HG03520 (cell line): ENCODE data around the gene ZCCHC7.

Source experiments
- ATAC-seq: cut with Tn5 transposase; IDR thresholded peaks from one replicate; pipeline ENCODE4 v1.9.1; 2021; ENCODE audit warnings: mild to moderate bottlenecking, moderate library complexity; ENCODE audit not compliant: unreplicated experiment

Gene ZCCHC7

GRCh38 chr9:37243588-37244345, 123.4 kb downstream of the ZCCHC7 start:
- ATAC-seq = no peak

- ATAC-seq = no peak
Measured at GRCh38 chr9:37246826-37247225, 126.5 kb downstream of the ZCCHC7 start.

- ATAC-seq = no peak
Measured at GRCh38 chr9:37248651-37249163, 128.3 kb downstream of the ZCCHC7 start.

GRCh38 chr9:37251452-37251851, 131.1 kb downstream of the ZCCHC7 start:
- ATAC-seq = no peak

GRCh38 chr9:37253377-37253937, 133.1 kb downstream of the ZCCHC7 start:
- no peak for ATAC-seq

- no peak for ATAC-seq
Measured at GRCh38 chr9:37255187-37255586, 134.8 kb downstream of the ZCCHC7 start.

GRCh38 chr9:37255944-37256862, 135.8 kb downstream of the ZCCHC7 start:
- no peak for ATAC-seq

- no peak for ATAC-seq
Measured at GRCh38 chr9:37259951-37260350, 139.6 kb downstream of the ZCCHC7 start.

GRCh38 chr9:37262410-37262809, 142.0 kb downstream of the ZCCHC7 start:
- ATAC-seq = no peak

GRCh38 chr9:37264539-37264938, 144.2 kb downstream of the ZCCHC7 start:
- ATAC-seq = no peak

- no peak for ATAC-seq
Measured at GRCh38 chr9:37266630-37267029, 146.3 kb downstream of the ZCCHC7 start.

GRCh38 chr9:37269221-37269620, 148.8 kb downstream of the ZCCHC7 start:
- no peak for ATAC-seq

GRCh38 chr9:37271679-37272078, 151.3 kb downstream of the ZCCHC7 start:
- ATAC-seq = no peak

- no peak for ATAC-seq
Measured at GRCh38 chr9:37273595-37273994, 153.2 kb downstream of the ZCCHC7 start.

- no peak for ATAC-seq
Measured at GRCh38 chr9:37281541-37281940, 161.2 kb downstream of the ZCCHC7 start.

- no peak for ATAC-seq
Measured at GRCh38 chr9:37283730-37284325, 163.5 kb downstream of the ZCCHC7 start.

- ATAC-seq = no peak
Measured at GRCh38 chr9:37284636-37285035, 164.3 kb downstream of the ZCCHC7 start.

- no peak for ATAC-seq
Measured at GRCh38 chr9:37286530-37287175, 166.3 kb downstream of the ZCCHC7 start.

- ATAC-seq = no peak
Measured at GRCh38 chr9:37287317-37287716, 166.9 kb downstream of the ZCCHC7 start.

GRCh38 chr9:37289631-37290030, 169.3 kb downstream of the ZCCHC7 start:
- ATAC-seq = no peak
